Measurements from ENCODE around the gene GPR65. TPM values are rescaled to one million over a fixed set of nuclear protein-coding genes. Genes with fewer than 3 reads are reported as not detected.

Gene GPR65
- total RNA-seq, 2 experiments from 2014 or later, result 16.9 to 17.1 TPM

- Mint-ChIP-seq H3K36me3 (ENCODE audit: low read depth) (no peaks in the 10 kb centered on the region), H3K4me3 (no peak overlapping the region), H3K9me3 (no peaks in the 10 kb centered on the region), H3K27me3 (no peaks in the 10 kb centered on the region), H3K4me1 (ENCODE audit: low read depth) (peaks cover 17% of the 10 kb centered on the region), H3K27ac (no peak overlapping the region)
- DNase-seq (no peak), ATAC-seq (no peak)
- intact Hi-C loops (cut with micrococcal nuclease), result no loop called here
- ChIA-PET CTCF (interaction anchor here (1.4 to 2.4 kb wide), 2 partner anchors 95 to 129 kb away, joined by 3 to 8 read pairs; no protein-coding TSS in a partner anchor), POLR2A (interaction anchor here (1.6 kb wide), 1 partner anchor 9 kb away, joined by 3 read pairs; no protein-coding TSS in a partner anchor)
- TF ChIP-seq, protein P1, sequence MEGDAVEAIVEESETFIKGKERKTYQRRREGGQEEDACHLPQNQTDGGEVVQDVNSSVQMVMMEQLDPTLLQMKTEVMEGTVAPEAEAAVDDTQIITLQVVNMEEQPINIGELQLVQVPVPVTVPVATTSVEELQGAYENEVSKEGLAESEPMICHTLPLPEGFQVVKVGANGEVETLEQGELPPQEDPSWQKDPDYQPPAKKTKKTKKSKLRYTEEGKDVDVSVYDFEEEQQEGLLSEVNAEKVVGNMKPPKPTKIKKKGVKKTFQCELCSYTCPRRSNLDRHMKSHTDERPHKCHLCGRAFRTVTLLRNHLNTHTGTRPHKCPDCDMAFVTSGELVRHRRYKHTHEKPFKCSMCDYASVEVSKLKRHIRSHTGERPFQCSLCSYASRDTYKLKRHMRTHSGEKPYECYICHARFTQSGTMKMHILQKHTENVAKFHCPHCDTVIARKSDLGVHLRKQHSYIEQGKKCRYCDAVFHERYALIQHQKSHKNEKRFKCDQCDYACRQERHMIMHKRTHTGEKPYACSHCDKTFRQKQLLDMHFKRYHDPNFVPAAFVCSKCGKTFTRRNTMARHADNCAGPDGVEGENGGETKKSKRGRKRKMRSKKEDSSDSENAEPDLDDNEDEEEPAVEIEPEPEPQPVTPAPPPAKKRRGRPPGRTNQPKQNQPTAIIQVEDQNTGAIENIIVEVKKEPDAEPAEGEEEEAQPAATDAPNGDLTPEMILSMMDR (IDR thresholded peaks at IDR 0.05), result no peak
Observed at GRCh38 chr14:88040146-88040545, 35.2 kb downstream of the GPR65 start.

- CTCF ChIA-PET, result interaction anchor here (2.0 kb wide), 1 partner anchor 145 kb away, joined by 5 read pairs; no protein-coding TSS in a partner anchor
- H3K4me1 Mint-ChIP-seq (ENCODE audit: low read depth), result peaks cover 12% of the 10 kb centered on the region
- H3K4me3 Mint-ChIP-seq, result no peak overlapping the region
- DNase-seq (no peak), ATAC-seq (no peak)
- no peaks in the 10 kb centered on the region for H3K9me3 Mint-ChIP-seq
- TF ChIP-seq, protein P1 (IDR thresholded peaks at IDR 0.05), result no peak
- POLR2A ChIA-PET, result interaction anchor here (1.0 kb wide), 1 partner anchor 14 kb away, joined by 4 read pairs; no protein-coding TSS in a partner anchor
- H3K27me3 Mint-ChIP-seq, result no peaks in the 10 kb centered on the region
- intact Hi-C loops (cut with micrococcal nuclease), result no loop called here
- H3K36me3 Mint-ChIP-seq (ENCODE audit: low read depth), result no peaks in the 10 kb centered on the region
- no peak overlapping the region for H3K27ac Mint-ChIP-seq
Observed at GRCh38 chr14:88043529-88044443, 38.9 kb downstream of the GPR65 start.

GRCh38 chr14:88044444-88044758, 39.5 kb downstream of the GPR65 start:
- ChIA-PET CTCF (interaction anchor here (2.0 kb wide), 1 partner anchor 145 kb away, joined by 5 read pairs; no protein-coding TSS in a partner anchor), POLR2A (interaction anchor here (1.0 kb wide), 1 partner anchor 14 kb away, joined by 4 read pairs; no protein-coding TSS in a partner anchor)
- DNase-seq (no peak), ATAC-seq (no peak)
- Mint-ChIP-seq H3K9me3 (no peaks in the 10 kb centered on the region), H3K27me3 (no peaks in the 10 kb centered on the region), H3K27ac (no peak overlapping the region), H3K4me1 (ENCODE audit: low read depth) (peaks cover 8% of the 10 kb centered on the region), H3K36me3 (ENCODE audit: low read depth) (no peaks in the 10 kb centered on the region), H3K4me3 (no peak overlapping the region)
- TF ChIP-seq, protein P1 (IDR thresholded peaks at IDR 0.05), result no peak
- intact Hi-C loops (cut with micrococcal nuclease), result no loop called here

DNA sequence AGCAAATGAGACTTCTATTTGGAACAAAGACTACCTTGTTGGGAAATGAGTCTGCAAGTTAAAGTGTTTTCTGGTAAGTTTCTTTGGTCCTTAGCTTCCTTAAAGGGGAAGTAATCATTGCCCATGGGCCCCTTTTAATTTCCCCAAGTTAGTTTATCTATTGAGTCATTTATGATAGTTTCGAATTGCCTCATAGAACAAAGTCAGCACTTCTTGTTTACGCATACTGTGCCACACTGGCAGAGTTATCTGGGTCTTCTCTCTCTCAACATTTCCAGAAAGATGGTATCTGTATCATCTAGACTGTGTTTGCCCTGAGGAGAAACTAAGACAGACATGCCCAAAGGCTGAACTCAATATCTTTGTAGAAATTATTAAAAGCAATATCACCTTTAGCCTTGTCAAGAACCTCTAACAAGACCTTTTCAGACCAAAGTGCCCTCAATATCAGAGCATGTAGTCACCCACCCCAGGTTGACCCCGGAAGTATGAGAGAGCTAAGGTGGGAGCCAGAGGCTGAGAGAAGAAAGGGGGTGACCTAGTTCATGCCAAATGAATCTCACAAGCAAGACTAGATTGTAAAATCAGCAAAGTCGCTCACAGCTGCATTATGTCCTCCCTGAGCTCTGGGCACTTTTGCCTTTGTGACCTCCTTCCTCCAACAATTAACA, 40.0 kb downstream of the GPR65 start:
- CTCF ChIA-PET, result interaction anchor here (2.0 kb wide), 1 partner anchor 144 kb away, joined by 5 read pairs; no protein-coding TSS in a partner anchor
- peak; percentile 82 for ATAC-seq
- Mint-ChIP-seq H3K27me3 (no peaks in the 10 kb centered on the region), H3K4me3 (no peak overlapping the region), H3K36me3 (ENCODE audit: low read depth) (no peaks in the 10 kb centered on the region), H3K4me1 (ENCODE audit: low read depth) (peaks cover 10% of the 10 kb centered on the region), H3K9me3 (no peaks in the 10 kb centered on the region), H3K27ac (peak overlapping the region; percentile 27)
- DNase-seq, result no peak
- POLR2A ChIA-PET, result interaction anchor here (1.0 kb wide), 1 partner anchor 15 kb away, joined by 4 read pairs; no protein-coding TSS in a partner anchor
- intact Hi-C loops (cut with micrococcal nuclease), result no loop called here
- TF ChIP-seq, protein P1 (IDR thresholded peaks at IDR 0.05), result no peak

Data from activated CD8-positive, alpha-beta T cell treated with anti-CD3 and anti-CD28 coated beads for 36 hours (primary cell).